Small intestine (tissue), 7 donors: ENCODE results near the gene PCSK5. TPM values are rescaled to one million over a fixed set of nuclear protein-coding genes. Genes with fewer than 3 reads are reported as not detected.

Experiments used
- DNase-seq, 2 donors: peaks; one replicate each; pipeline versions ENCODE4 v3.0.0 to v3.0.0-alpha.2; 2013
- FAIRE-seq: peaks from 2 replicates; lab custom pipeline; 2012; peaks lifted over from hg19 to GRCh38; lab: Jason Lieb, UNC
- H3K27ac ChIP-seq, 3 donors: one replicate each; pipeline ENCODE4 v1.5.1; 2013; ENCODE audit warnings: low read length in 2 of 3, mild to moderate bottlenecking in 2 of 3, control low read depth in 1 of 3, inconsistent platforms in 1 of 3, low read depth in 1 of 3, moderate library complexity in 1 of 3
- H3K27me3 ChIP-seq, 3 donors: one replicate each; pipeline ENCODE4 v1.6.1; 2013; ENCODE audit warnings: low read length in 3 of 3, inconsistent platforms in 1 of 3; ENCODE audit not compliant: control insufficient read depth in 3 of 3, insufficient read depth in 3 of 3
- H3K36me3 ChIP-seq, 3 donors: one replicate each; pipeline ENCODE4 v1.6.1; 2013; ENCODE audit warnings: low read length in 3 of 3, inconsistent platforms in 1 of 3, low read depth in 1 of 3, mild to moderate bottlenecking in 1 of 3, moderate library complexity in 1 of 3; ENCODE audit not compliant: control insufficient read depth in 3 of 3, insufficient read depth in 2 of 3
- H3K4me1 ChIP-seq, 3 donors: one replicate each; pipeline ENCODE4 v1.6.1; 2013; ENCODE audit warnings: low read length in 2 of 3, inconsistent platforms in 1 of 3, low read depth in 1 of 3, mild to moderate bottlenecking in 1 of 3, moderate library complexity in 1 of 3; ENCODE audit not compliant: control insufficient read depth in 3 of 3, insufficient read depth in 2 of 3
- H3K4me3 ChIP-seq, 3 donors: one replicate each; pipeline ENCODE4 v1.5.1; 2013; ENCODE audit warnings: low read length in 3 of 3, control low read depth in 1 of 3, inconsistent platforms in 1 of 3, low read depth in 1 of 3, mild to moderate bottlenecking in 1 of 3, moderate library complexity in 1 of 3
- H3K9me3 ChIP-seq, 2 donors: one replicate each; pipeline ENCODE4 v1.6.1; 2013; ENCODE audit warnings: low read depth in 1 of 2, low read length in 1 of 2; ENCODE audit not compliant: control insufficient read depth in 2 of 2, insufficient read depth in 1 of 2
- WGBS, 3 donors: extraction: QIAGEN DNeasy Blood & Tissue Kit; methylation state at CpG; one replicate each; pipeline ENCODE4 v1.1.7; 2013; 5-methylcytosine and 5-hydroxymethylcytosine counted together
- polyA plus RNA-seq, 4 donors: library from polyadenylated mRNA; stranded (reverse) in 3 of 4; unstranded in 1 of 4; fragments of 200-250 nt in 3 of 4; fragments of 120-200 nt in 1 of 4; gene quantifications; one replicate each; pipeline versions ENCODE4 v1.2.1 to v1.2.3, GENCODE V29; 2013
- donor health status: healthy with polysubstance abuse.
- donor health status: control.
- donor health status: control.
- donor health status: Bipolar disorder and iron deficiency.
- donor health status: healthy.

Gene PCSK5
- polyA plus RNA-seq, 4 donors: 10.3 to 92.3 (median 16.6) TPM

DNA sequence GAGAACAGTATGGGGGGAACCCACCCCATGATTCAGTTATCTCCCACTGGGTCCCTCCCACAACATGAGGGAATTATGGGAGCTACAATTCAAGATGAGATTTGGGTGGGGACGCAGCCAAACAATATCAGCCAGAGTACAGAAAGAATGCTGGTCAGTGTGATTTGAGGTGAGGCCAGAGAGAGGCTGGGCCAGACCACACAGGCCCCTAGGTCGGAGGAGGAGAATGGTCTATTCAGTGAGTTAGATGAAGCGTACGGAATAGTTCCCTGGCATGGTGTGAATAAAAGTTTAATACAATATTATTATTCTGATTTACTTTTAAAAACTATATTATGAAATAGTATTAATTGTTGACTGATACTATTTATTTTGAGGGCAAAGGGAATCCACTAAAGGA is 39.7 kb downstream of the PCSK5 start:
- H3K27ac ChIP-seq: peak overlapping the region in 2 of 3 donors; percentile 2 to 12
- H3K9me3 ChIP-seq: no peaks in the 10 kb centered on the region
- 89 to 94% (median 93%) methylated on average over 4 of the region's 4 CpGs for WGBS, 3 donors
- peaks cover 3 to 30% (median 10%) of the 10 kb centered on the region in 3 donors for H3K4me1 ChIP-seq
- DNase-seq: no peak
- FAIRE-seq: no peak
- H3K27me3 ChIP-seq: no peaks in the 10 kb centered on the region
- no peak overlapping the region for H3K4me3 ChIP-seq
- H3K36me3 ChIP-seq: peaks cover 0 to 27% (median 16%) of the 10 kb centered on the region in 3 donors

DNA sequence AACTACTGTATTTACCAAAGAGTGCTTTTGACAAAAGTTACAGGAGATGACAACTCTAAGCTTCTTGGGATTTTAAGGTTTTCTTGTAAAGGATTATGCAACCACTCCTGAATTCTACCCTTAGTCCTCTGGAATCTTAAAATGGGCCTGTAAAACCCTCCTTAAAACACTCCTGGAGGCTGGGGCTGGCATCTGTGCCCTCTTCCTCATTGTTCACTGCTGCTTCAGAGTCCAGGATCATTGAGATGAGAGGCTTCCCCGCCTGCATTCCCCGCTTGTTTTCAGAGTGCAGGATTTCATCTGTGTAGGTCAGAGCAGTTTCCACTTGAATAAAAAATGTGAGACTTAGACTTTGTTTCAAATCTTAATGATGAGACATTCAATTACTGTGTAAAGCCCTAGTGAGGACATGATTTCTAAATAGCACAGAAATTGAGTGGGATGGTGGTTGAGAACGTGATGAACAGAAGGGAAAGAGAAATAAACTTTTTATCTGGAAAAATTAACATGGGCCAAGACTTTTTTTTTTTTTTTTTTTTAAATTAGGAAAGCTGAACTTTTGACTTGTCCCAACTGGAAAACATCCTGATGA is 40.4 kb downstream of the PCSK5 start:
- H3K27ac ChIP-seq: peak overlapping the region in 2 of 3 donors; percentile 12 to 57
- H3K4me1 ChIP-seq: peaks cover 3 to 30% (median 10%) of the 10 kb centered on the region in 3 donors
- no peak overlapping the region for H3K4me3 ChIP-seq
- WGBS, 3 donors: 25 to 41% (median 30%) methylated on average over 3 of the region's 3 CpGs
- H3K27me3 ChIP-seq: no peaks in the 10 kb centered on the region
- no peaks in the 10 kb centered on the region for H3K9me3 ChIP-seq
- peak in 1 of 2 donors; percentile 35 for DNase-seq
- no peak for FAIRE-seq
- peaks cover 0 to 27% (median 19%) of the 10 kb centered on the region in 3 donors for H3K36me3 ChIP-seq

DNA sequence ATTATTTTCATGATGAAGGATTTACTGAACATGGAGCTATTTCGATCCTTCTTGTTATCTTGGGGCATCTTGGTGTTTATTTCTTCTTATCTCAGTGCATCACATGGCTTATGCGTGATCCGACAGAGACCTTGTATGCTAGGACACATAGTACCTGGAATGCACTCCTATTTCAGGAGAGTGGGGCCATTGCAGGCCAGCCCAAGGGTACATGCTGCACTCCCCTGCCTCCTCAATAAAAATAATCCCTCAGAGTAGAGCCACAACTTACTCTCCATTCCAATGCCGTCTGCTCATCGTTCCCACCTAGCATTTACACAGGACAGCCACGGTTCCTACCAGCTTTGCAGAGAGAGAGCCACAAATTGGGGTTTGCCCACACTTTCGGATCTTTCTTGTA is 43.5 kb downstream of the PCSK5 start:
- H3K4me3 ChIP-seq: no peak overlapping the region
- peaks cover 0 to 24% (median 7%) of the 10 kb centered on the region in 3 donors for H3K4me1 ChIP-seq
- DNase-seq: no peak
- 89 to 93% (median 90%) methylated on average over 7 of the region's 7 CpGs for WGBS, 3 donors
- no peak for FAIRE-seq
- H3K36me3 ChIP-seq: peaks cover 0 to 29% (median 26%) of the 10 kb centered on the region in 3 donors
- no peaks in the 10 kb centered on the region for H3K9me3 ChIP-seq
- no peaks in the 10 kb centered on the region for H3K27me3 ChIP-seq
- no peak overlapping the region for H3K27ac ChIP-seq

DNA sequence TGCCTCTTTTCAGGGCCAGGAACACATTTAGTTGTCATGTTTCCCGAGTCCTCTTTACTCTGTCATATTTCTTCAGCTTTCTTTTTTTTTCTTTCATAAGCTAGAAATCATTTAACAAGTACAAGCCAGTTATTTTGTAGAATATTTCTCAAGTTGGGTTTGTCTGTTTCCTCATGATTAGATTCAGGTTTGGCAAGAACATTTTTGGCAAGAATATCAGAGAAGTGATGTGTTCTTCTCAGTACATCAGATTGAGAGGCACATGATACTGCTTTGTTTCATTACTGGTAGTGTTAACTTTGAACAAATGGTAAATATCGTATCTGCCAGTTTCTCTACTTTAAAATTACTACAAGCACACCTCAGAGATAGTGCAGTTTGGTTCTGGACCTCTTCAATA is 45.1 kb downstream of the PCSK5 start:
- Histone ChIP-seq H3K27ac (no peak overlapping the region), H3K27me3 (no peaks in the 10 kb centered on the region), H3K36me3 (peaks cover 0 to 28% (median 28%) of the 10 kb centered on the region in 3 donors), H3K9me3 (no peaks in the 10 kb centered on the region), H3K4me3 (no peak overlapping the region), H3K4me1 (peaks cover 0 to 22% (median 2%) of the 10 kb centered on the region in 3 donors)
- WGBS, 3 donors: 64 to 79% (median 73%) methylated on average over 2 of the region's 2 CpGs
- DNase-seq: no peak
- FAIRE-seq: peak; percentile 53

DNA sequence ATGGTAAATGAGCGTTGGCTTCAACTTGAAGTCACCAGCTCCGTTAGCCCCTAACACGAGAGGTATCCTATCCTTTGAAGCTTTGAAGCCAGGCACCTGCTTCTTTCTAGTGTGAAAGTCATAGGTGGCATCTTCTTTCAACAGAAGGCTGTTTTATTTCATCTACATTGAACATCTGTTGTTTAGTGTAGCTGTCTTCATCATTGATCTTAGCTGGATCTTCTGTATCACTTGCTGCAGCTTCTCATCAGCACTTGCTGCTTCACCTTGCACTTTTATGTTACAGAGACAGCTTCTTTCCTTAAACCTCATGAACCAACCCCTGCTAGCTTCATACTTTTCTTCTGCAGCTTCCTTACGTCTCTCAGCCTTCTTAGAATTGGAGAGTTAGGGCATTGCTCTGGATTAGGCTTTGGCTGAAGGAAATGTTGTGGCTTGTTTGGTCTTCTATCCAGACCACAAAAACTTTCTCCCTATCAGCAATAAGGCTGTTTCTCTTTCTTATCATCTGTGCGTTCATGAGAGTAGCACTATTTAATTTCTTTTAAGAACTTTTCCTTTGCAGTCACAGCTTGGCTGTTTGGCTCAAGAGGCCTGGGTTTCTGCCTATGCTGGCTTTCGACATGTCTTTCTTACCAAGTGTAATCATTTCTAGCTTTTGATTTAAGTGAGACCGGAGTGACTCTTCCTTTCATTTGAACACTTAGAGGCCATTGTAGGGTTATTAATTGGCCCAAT is 47.2 kb downstream of the PCSK5 start:
- Histone ChIP-seq H3K27me3 (no peaks in the 10 kb centered on the region), H3K4me3 (no peak overlapping the region), H3K36me3 (peaks cover 2 to 45% (median 28%) of the 10 kb centered on the region in 3 donors), H3K4me1 (peaks cover 0 to 8% (median 0%) of the 10 kb centered on the region in 3 donors), H3K9me3 (no peaks in the 10 kb centered on the region), H3K27ac (no peak overlapping the region)
- FAIRE-seq (no peak), DNase-seq (no peak)
- WGBS, 3 donors: 67 to 75% (median 73%) methylated on average over 7 of the region's 7 CpGs

DNA sequence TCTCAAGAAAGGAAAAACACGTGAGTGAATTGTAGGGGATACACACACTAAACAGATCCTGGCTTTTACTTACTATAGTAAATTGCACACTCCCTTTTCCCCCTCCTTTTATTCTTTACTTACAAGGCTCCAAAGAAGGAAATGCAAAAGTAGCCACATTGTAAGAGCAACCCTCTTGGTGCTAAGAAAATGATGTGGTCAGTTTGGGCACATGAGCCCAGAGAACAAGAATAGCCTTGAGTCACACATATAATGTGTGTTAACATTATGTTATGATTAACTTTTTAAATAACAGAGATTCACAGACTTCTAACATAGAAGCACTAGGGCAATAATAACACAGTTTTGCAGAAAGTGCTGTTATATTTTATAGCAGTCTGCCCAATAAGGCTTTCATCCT is 48.5 kb downstream of the PCSK5 start:
- H3K9me3 ChIP-seq: no peaks in the 10 kb centered on the region
- H3K27ac ChIP-seq: no peak overlapping the region
- DNase-seq: no peak
- no peak for FAIRE-seq
- WGBS, 3 donors: 80 to 88% (median 83%) methylated on average over 1 of the region's 1 CpG
- H3K4me3 ChIP-seq: no peak overlapping the region
- peaks cover 0 to 8% (median 0%) of the 10 kb centered on the region in 3 donors for H3K4me1 ChIP-seq
- H3K27me3 ChIP-seq: no peaks in the 10 kb centered on the region
- H3K36me3 ChIP-seq: peaks cover 2 to 45% (median 24%) of the 10 kb centered on the region in 3 donors

DNA sequence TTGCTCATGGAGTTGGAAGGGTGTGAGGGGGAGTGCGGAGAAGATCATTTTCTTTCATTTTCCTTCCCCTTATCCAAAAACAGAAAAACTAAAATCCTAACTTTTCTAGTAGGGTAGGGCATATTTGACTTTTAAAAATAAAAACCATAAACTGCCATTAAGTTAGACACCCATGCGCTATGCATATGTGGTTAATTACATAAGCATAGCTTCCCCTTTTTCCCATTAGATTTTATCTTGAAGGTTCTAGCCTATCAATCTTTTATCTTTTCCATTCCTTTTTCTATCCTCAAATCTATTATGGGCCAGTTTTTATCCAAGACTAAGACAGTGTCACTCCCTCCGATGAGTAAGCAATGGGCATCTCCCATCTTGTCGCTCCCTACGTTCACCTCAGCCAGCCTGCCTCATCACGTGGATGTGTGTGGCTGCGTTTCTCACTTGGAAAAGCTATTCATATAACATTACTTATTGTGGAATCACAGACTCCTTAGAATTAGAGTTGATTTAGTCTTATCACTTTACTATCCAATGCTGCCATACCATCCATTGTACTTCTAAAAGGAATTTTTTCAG is 49.2 kb downstream of the PCSK5 start:
- peaks cover 2 to 40% (median 19%) of the 10 kb centered on the region in 3 donors for H3K36me3 ChIP-seq
- H3K4me3 ChIP-seq: no peak overlapping the region
- H3K4me1 ChIP-seq: peaks cover 0 to 8% (median 0%) of the 10 kb centered on the region in 3 donors
- 92 to 94% (median 92%) methylated on average over 7 of the region's 7 CpGs for WGBS, 3 donors
- no peak for FAIRE-seq
- no peaks in the 10 kb centered on the region for H3K27me3 ChIP-seq
- H3K9me3 ChIP-seq: no peaks in the 10 kb centered on the region
- H3K27ac ChIP-seq: no peak overlapping the region
- no peak for DNase-seq

DNA sequence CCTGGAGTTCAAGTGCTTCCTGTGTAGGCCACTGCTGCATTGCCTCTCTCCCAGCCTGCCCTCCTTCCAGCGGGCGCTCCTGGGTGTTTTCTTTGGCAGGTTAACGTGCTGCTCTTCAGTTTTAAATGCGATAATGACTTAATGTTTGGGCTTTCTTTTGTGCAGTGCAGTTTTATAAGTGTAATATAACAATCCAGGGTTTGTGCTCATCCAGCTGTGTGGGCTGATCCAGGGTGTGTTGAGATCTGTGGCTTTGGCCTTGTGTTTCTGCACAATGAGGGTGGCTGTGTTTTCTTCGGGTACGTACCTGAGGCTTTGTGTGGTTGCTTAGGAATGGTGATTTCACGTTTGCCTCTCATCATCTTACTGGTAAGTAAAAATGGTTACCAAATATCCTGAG is 50.6 kb downstream of the PCSK5 start:
- Histone ChIP-seq H3K27ac (no peak overlapping the region), H3K4me1 (peaks cover 0 to 11% (median 0%) of the 10 kb centered on the region in 3 donors), H3K4me3 (no peak overlapping the region), H3K27me3 (no peaks in the 10 kb centered on the region), H3K36me3 (peaks cover 2 to 33% (median 16%) of the 10 kb centered on the region in 3 donors), H3K9me3 (no peaks in the 10 kb centered on the region)
- DNase-seq (no peak), FAIRE-seq (no peak)
- WGBS, 3 donors: 78 to 85% (median 84%) methylated on average over 7 of the region's 7 CpGs
